Esophagus squamous epithelium (tissue), 4 donors: ENCODE data around the gene SLC10A3.

Experiments
- CTCF ChIP-seq, 6 experiments: fragments of 450-650 bp in 4 of 6; fragments of 200-600 bp in 2 of 6; sonication (generic) in 2 of 6; IDR thresholded peaks; one replicate each; pipeline ENCODE4 v1.5.1; 2016 to 2019; ENCODE audit warnings: antibody characterized with exemption in 6 of 6, mild to moderate bottlenecking in 4 of 6, moderate library complexity in 4 of 6
- POLR2A ChIP-seq, 4 donors: fragments of 450-650 bp; IDR thresholded peaks; one replicate each; pipeline ENCODE4 v1.6.1; 2017; ENCODE audit warnings: antibody characterized with exemption in 4 of 4, mild to moderate bottlenecking in 4 of 4, moderate library complexity in 3 of 4

DNA sequence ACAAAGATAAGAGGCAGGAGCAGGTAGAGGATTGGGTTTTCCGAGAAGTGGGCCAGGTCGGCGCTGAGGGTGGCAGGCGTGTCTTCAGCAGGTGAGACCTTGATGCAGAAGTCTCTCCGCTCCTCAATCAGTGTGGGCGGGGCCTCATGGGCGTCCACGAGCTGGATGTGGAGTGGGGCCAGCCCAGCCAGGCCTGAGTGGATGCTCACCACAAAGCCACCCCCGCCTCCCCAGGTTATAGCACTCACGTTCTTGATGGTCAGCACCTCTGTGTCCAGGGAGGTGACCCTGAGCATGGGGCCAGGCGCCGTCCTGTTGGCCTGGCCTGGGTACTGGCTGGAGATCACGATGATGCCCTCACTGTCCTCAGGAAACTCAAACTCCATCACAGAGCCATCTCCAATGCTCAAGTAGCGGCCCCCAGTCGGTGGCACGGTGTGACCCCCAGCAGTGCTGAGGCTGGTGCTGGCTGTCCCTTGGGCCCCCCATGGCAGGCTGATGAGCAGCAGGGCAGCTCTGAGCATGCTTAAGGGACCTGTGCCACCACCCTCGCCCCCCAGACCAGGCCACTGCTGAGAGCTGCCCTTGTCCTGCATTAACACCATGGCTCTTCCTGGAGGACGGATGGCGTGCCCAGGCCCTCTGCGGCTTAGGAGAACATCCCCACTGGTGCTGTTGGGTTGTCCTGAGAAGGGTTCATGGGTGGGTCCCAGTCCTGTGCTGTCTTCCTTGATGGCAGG is 1.9 kb downstream of the SLC10A3 start:
- TF ChIP-seq CTCF (IDR thresholded peaks at IDR 0.05) (no peak), POLR2A (IDR thresholded peaks at IDR 0.05) (no peak)
